Stimulated activated CD8-positive, alpha-beta memory T cell treated with anti-CD3 and anti-CD28 coated beads, Interleukin-7, amount 100 ng/mL, for 24 hours (primary cell): ENCODE data around the gene CCDC170.
"Not testable (repeated sequence)": the region's sequence is repeated elsewhere in the genome, so short reads cannot be mapped to it uniquely, and the experiment has no call there.

Experiments
- DNase-seq: peaks from one replicate; pipeline ENCODE4 v3.0.0-alpha.2; 2020; ENCODE audit warnings: low read depth

The CCDC170 gene, protein sequence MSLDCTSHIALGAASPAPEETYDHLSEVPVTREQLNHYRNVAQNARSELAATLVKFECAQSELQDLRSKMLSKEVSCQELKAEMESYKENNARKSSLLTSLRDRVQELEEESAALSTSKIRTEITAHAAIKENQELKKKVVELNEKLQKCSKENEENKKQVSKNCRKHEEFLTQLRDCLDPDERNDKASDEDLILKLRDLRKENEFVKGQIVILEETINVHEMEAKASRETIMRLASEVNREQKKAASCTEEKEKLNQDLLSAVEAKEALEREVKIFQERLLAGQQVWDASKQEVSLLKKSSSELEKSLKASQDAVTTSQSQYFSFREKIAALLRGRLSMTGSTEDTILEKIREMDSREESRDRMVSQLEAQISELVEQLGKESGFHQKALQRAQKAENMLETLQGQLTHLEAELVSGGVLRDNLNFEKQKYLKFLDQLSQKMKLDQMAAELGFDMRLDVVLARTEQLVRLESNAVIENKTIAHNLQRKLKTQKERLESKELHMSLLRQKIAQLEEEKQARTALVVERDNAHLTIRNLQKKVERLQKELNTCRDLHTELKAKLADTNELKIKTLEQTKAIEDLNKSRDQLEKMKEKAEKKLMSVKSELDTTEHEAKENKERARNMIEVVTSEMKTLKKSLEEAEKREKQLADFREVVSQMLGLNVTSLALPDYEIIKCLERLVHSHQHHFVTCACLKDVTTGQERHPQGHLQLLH

DNA sequence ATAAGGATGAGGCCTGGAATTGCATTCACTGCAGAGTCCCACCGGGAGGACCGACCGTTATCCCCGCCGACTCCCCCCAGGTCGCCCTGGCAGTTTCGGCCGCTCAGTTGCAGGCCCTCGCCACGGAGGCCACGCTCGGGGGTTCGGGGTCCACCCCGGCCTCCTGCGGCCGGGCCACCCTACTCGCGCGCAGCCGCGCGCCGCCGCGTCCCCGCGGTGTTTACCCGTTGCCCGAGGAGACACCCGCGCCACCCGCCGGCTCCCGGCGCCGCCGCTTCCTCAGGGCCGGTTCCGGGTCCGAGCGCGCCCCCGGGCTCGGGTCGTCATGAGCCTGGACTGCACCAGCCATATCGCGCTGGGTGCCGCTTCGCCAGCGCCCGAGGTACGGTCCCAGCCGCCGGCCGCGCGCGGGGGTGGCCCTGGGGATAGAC lies at the start of gene CCDC170:
TSS of gene CCDC170 (plus strand) at position 214 of the 431 bp plus-strand sequence. CDS start at position 326, 112 bp downstream.
- DNase-seq = no peak

DNA sequence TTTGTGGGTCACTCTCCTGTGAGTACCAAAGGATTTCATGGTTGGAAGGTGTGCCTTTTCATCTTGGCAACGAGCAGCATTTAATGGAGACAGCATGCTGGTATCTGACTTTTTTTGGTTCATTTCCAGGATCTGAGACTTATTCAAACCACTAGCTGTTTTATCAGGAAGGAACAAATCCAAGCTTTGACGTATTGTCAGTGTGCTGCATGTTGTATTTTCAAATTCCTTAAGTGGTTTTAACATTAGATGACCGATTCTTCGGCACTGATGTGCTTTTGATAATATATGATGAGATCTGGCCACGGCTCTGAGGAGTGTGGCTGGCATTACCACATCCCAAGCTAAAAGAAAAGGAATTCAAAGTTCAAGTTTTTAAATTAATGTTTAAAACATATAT lies 48.3 kb upstream of the CCDC170 start:
- no peak for DNase-seq

DNA sequence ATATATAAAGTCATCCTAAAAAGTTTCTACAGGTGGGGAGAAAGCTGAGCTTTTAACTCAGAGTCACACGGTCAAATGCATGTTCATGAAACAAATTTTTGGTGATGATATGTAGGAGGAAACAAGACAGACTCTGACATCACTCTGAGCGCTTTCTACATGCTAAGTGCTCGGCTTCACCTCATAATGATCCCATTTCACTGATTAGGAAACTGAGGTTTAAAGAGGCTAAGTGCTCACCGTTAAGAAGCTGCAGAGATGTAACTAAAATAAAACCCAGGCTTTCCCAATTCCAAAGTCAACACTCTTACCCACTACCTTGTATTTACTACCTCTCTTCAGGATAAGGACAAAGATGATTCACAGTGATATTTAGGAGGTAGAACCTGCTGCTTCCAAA lies 46.6 kb upstream of the CCDC170 start:
- DNase-seq = no peak

DNA sequence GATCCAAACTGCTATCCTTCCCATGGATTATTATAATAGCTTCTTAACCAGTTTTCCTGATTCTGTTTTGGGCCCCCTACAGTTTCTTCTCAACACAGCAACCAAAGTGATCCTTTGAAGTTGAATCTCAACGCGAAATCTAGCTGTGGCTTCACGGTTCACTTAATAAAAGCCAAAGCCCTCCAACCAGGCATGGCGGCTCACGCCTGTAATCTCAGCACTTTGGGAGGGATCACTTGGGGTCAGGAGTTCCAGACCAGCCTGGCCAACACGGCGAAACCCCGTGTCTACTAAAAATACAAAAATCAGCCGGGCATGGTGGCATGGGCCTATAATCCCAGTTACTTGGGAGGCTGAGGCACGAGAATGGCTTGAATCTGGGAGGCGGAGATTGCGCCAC lies 45.2 kb upstream of the CCDC170 start:
- no peak for DNase-seq

DNA sequence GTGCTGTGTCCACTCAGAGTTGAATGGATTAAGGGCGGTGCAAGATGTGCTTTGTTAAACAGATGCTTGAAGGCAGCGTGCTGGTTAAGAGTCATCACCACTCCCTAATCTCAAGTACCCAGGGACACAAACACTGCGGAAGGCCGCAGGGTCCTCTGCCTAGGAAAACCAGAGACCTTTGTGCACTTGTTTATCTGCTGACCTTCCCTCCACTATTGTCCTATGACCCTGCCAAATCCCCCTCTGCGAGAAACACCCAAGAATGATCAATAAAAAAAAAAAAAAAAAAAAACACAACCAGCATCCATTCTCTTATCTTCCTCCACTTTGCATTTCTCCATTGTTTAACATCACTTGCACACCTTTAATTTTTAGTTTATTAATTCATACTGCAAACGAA lies 42.9 kb upstream of the CCDC170 start:
- DNase-seq = not testable (repeated sequence)

DNA sequence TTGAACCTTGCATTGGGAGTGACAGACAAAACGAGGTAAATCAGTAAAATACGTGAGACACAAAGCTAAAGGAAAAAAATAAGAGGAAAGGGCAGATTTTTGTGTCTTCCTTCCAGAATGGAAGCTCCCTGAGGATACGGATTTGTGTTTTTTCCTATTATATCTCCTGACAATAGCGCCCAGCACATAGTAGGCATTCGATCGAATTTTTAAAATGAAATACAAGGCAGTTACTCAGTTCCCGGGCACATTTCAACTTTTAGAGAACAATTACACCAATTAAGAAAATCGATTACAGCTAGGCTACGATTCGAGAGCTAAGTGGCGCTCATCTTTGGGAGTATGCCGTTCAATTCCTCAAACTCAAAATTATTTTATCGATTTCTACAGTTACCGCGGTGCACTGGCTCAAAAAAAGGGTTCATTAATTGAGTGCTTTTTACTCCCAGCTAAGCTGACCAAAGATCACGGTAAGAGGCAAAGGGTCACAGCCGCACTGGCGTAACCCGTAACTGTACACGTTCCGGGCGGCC lies 42.3 kb upstream of the CCDC170 start:
- no peak for DNase-seq

DNA sequence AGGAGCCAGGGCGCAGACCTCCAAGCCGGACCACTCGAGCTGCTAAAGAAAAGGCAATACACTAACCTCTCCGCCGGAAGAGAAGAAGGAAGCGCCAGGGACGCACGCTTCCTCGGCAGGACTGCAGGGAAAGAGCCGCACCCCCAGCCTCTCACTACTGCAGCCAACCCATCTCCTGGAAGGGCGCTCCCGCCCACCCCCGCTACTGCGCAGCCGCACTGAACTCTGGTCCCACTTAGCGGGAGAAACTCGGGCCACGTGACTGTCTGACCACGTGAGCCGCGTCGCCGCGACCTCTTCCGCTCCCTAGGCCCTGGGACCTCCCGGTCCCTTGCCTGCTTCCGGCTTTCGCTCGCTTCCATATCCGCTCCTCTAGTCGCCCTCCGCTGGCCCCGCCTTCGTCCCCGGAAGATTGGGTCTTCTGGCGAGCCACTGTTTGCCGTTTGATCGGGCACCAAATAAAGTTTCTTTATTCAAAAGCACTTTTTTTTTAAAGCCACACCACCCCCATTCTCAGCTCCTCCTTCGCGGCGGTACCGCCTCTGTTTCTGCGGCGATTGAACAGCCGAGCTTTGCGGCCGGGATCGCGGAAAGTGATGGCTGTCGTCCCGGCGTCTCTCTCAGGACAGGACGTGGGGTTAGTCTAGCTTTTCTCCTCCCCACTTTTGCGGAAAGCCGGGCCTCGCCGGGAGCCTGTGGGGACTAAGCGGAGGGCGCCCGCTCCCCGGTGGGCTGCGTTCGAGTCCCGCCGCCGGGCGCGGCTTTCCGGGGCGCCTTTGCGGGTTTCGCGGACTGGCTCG lies 41.7 kb upstream of the CCDC170 start, which contains the start of gene RMND1:
TSS of gene RMND1 (minus strand) at position 177 of the 800 bp plus-strand sequence. CDS start 6,315 bp downstream, outside the sequence.
- peak; percentile 99 for DNase-seq

DNA sequence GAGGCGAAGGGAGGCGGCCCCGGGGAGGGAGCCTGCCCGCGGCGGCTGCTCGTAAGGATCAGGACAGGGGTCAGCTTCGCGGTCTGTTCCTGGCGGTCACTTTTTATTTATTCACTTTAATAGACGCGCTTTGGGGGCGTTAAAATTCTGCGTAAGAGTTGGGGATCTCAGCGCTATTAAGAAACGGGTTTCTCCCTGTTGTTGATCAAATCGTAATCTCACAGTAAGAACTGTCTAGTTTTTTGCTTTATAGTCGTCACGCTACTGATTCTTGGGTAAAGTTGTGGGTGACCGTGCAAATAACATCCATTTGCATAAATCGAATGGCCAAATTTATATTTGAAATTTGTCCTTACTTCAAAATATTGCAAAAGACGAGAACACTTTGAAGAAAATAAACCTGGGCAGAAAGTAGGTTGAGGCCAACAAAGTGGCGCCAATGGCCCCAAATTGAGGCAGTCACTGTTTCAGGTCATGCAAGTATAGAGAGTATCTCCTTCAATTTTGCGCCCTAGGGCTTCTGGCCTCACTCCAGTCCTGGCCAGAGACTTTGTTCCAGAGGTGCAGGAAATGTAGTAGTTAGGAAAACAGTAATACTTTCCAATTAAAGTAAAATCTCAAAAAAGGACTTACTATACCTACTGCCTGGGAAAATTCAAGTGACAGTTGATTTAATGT lies 40.9 kb upstream of the CCDC170 start:
- DNase-seq = no peak

DNA sequence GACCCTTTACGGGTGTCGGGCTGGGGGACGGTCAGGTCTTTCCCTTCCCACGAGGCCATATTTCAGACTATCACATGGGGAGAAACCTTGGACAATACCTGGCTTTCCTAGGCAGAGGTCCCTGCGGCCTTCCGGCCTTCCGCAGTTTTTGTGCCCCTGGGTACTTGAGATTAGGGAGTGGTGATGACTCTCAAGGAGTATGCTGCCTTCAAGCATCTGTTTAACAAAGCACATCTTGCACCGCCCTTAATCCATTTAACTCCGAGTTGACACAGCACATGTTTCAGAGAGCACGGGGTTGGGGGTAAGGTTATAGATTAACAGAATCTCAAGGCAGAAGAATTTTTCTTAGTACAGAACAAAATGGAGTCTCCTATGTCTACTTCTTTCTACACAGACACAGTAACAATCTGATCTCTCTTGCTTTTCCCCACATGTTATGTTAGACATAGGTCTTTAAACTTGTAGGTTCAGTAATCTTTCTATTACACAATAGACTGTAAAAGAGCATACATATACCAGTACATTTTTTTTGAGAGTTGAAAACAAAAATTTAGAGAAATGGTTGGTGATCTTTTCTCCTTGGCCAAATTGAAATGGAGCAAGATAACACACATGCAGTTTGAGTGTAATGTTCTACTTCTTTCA lies 37.9 kb upstream of the CCDC170 start:
- DNase-seq = not testable (repeated sequence)

DNA sequence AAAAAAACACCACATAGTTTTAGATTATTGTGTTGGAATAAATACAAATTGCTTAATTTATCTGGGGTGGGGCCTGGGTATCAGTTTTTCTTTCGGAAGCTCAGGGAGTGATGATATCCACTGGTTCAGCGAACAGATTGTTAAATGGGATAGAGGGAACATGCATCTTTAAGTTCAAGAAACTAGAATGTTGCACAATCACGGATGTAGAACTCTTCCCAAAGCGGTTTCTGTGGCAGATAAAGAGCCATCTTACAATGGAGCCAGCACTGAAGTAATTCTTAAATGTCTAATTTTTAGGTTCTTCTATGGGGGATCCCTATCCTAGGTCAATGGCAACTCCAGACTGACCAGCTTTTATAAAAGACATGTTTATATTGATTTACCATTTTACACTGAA lies 32.1 kb upstream of the CCDC170 start:
- no peak for DNase-seq

DNA sequence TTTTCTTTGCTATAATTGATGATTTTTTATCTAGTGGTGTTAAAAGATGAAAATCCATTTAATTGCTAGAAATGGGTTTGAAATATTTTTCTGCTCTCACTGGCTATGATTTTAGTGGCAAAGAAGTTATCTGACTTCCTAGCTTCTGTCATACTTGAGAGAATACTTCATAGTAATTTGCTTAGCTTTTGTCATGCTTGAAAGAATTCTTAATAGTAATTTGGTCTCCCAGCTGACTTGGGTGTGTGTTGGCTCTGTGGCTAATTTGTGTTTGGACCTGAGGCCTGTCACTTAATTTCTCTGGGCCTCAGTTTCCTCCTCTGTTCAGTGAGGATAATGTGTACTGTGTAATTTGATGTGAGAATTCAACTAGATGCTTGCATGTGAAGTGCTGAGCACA lies 29.1 kb upstream of the CCDC170 start:
- no peak for DNase-seq

DNA sequence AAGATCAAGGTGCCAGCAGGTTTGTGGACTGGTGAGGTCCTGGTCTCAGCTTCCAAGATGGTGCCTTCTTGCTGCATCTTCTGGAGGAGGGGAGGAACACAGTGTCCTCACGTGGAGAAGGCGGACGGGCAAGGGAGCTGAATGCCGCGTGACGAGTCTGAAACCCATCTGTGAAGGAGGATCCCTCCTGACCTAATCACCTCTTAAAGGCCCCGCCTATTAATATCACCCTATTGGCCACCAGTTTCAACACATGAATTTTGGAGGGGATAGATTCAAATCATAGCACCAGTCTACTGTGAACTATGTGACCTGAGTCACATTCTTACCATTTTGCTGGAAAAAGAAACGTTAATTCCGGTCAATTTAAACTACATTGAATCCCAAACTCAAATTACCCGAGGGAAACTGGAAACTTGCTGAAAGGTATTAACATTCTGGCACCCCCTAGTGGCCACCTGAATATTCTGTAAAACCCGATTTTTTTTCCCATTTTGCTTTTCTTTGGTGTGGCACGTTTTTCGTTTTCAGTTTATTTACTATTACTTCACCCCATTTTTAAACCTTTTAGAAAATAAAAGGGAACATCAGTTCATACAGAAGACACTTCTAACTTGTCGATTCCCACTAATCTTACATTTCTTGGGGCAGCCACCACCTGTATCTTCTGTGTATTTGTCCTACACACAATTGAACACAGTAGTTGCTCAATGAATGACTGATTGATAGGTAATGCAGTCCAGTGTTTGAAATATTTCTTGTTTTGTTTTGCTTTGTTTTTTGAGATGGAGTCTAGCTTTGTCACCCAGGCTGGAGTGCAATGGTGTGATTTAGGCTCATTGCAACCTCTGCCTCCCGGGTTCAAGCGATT lies 17.9 kb upstream of the CCDC170 start:
- DNase-seq = no peak

DNA sequence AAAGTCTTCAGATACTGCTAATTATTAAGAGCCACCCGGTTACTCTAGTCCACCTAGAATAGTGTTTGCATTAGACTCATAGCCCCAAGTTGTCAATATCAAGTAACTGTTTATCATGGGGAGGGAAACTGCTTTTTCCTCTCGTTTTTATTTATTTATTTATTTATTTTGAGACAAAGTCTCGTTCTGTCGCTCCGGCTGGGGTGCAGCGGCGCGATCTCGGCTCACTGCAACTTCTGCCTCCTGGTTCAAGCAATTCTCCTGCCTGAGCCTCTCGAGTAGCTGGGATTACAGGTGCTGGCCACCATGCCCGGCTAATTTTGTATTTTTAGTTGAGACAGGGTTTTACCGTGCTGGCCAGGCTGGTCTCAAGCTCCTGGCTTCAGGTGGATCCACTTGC lies 16.1 kb upstream of the CCDC170 start:
- no peak for DNase-seq

DNA sequence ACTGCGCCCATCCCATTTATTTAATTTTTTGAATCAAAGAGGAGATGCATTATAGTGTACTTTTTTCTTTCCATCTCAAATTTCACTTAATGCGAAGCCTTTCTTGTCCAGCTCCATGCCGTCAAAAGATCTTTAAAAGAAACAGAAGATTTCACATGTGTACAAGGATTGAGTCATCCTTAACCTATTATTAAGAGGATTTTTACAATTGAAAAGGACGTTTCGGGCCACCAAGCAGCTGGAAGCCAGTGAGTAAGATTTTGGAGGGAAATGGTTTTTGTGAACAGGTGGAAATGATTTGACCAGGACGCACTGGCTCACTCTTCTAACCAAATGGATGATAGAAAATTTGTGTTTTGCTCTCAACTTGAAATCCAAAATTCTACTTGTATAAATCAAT lies 15.1 kb upstream of the CCDC170 start:
- DNase-seq = no peak

DNA sequence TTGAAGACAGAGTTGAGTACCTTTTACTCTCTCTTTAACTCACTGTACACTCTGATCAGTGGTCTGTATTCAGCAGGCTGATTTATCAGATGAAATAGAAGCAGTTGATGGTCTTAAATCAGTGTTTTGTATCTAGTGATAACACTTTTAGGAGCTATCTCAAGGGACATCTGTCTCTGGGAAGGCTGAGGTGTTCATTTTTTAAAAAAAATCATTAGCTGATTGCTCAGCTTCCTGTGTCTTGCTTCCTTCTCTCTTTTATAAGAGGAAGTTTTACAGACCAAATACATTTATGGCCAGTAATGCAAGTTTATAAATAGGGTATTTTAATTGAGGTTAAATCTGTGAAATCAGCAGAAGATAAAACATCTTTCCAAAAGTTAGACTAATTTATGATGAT lies 12.0 kb upstream of the CCDC170 start:
- no peak for DNase-seq

DNA sequence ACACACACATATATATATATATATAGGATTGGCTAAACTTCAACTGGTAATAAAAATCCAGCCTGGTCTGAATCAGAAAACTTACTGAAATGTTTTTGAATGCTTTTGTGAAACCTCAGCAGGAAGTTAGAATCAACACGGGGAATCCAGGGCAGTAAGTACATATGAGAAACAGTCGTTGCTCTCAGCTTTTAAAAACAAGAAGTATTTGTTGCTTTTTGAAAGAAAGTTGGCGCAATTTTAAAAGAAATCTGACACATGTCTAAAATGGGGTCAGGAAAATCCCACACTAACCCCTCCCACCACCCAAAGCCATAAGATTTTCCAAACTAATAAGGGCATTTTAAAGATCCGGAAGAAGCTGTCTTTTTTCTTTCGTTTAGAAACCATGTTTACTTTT lies 11.5 kb upstream of the CCDC170 start:
- DNase-seq = no peak

DNA sequence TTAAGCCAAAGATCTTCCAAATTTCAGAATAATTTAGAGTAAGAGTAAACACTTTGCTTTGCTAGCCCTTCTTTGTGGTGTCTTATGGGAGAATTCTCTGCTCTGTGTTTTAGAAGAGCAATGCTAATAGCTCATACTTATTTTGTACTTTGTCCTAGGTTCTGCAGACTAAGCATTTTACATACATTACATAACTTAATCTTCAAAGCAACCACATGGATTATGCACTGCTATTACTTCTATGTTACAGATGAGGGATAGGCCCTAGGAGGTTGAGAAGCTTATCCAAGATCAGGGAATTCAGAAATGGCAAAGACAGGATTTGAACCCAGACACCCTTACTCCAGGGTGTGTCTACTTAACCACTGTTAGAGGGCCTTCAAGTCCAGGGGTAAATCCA lies 9.8 kb upstream of the CCDC170 start:
- DNase-seq = no peak

DNA sequence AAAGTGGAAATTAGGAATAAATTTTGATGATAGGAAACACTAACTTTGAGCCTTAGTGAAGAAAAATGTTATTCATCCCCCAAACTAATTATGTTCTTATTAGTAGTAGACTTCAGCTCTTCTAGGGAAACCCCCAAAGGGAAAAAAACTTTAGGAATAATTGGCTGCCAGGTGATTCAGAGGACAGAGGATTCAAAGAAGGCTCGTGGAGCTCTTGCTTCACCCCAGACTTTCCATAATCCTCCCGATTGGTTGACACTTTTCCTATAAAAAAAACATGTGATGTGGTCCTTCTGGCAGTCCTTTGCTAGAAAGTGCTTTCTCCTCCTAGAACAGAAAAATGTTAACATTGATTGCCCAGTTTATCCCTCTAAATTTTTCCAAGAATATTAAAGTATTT lies 5.6 kb upstream of the CCDC170 start:
- DNase-seq = no peak

DNA sequence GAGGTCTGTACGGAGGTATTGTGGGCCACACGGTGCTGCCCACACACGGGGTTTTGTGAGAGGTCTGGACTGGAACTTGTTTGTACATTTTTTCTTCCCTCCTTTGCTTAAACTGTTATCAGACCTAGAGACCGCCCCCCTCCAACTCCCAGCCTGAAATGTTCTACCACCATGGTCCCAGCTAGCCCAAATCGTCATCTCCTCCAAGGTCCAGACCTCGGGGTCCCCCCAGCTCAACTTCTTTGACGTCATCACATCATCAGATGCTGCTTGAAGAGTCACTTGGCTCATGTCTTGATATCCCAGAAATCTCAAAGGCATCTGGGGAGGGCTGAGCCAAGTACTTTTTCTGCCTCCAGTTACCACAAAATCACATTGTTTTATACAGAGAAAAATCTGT lies 2.8 kb upstream of the CCDC170 start:
- no peak for DNase-seq

DNA sequence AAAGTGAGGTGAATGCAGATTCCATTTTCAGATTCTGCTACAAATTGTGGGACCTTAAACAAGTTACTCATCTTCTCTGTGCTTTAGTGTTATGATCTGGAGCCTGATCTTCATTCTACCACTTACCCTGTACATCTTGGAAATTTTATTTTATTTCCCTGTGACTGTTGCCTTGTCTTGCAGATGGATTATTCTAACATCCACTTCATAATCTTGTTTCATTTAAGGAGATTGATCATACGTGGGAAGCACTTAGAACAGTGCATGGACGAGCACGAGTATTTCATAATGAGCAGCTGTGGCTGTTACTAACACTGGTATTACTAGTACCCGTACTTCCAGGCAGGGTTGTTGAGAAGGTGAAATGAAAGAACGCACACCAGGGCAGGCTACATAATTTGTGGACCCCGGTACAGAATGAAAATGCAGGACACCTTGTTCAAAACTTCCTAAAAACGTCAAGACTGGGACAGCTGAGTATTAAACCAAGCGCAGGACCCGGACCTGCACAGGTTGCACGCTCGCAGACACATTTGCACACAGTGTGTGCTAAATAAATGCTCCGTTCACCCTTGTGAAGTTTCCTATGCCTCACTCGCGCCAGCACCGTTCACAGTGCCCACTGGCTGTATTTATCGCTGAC lies 535 bp upstream of the CCDC170 start:
- DNase-seq = no peak
